K562 (cell line): ENCODE measurements around the gene CHEK2. TPM values are rescaled to one million over a fixed set of nuclear protein-coding genes. Genes with fewer than 3 reads are reported as not detected.

ENCODE experiments used
- ATAC-seq: fragments of 200-7000 bp; cut with Tn5 transposase; 3 replicates; pipeline ENCODE4 v1.9.1; 2020; ENCODE audit warnings: moderate library complexity
- BruUV-seq: library from RNA; stranded (reverse); fragments of 400-500 nt; replicated peaks from 2 replicates; lab custom pipeline; 2021; lab: Mats Ljungman, UMichigan
- CTCF ChIA-PET: fragments of 300-600 bp; formaldehyde crosslinking; extraction: SDS; loops from one replicate; lab custom pipeline; 2021; ENCODE audit warnings: low intra/inter-chr PET ratio; lab: Yijun Ruan, JAX
- POLR2A ChIA-PET: fragments of 300-600, 350-650 bp; sonication (Branson Sonifier 250); formaldehyde crosslinking; extraction: SDS; loops from one replicate; lab custom pipeline; 2021; ENCODE audit warnings: antibody characterized with exemption, inconsistent platforms; lab: Yijun Ruan, JAX
- DNase-seq, 4 experiments: peaks; one replicate each; pipeline versions ENCODE4 v3.0.0 to v3.0.0-alpha.2; 2011 to 2018; ENCODE audit warnings: low spot score in 3 of 4, mixed read lengths in 3 of 4; ENCODE audit errors: extremely low read depth in 1 of 4
- FAIRE-seq: peaks from 2 replicates; lab custom pipeline; 2011; peaks lifted over from hg19 to GRCh38; lab: Jason Lieb, UNC
- H2AFZ ChIP-seq: 2 replicates; pipeline ENCODE4 v1.6.0; 2011; ENCODE audit warnings: low read depth, low read length, control low read depth, inconsistent platforms
- H3K27ac ChIP-seq: fragments of 200-600 bp; 3 replicates; pipeline ENCODE4 v1.8.0; 2011; ENCODE audit warnings: low read depth, mild to moderate bottlenecking, control low read depth, inconsistent platforms, low read length, moderate library complexity, mixed read lengths; ENCODE audit errors: extremely low read depth
- H3K27me3 ChIP-seq, 2 experiments: fragments of 300-600 bp in 1 of 2; 2 replicates in 1 of 2; 3 replicates in 1 of 2; pipeline versions ENCODE4 v1.6.0 to v1.8.0; 2011; ENCODE audit warnings: inconsistent platforms in 2 of 2, low read length in 2 of 2, mild to moderate bottlenecking in 1 of 2, mixed read lengths in 1 of 2, moderate library complexity in 1 of 2; ENCODE audit not compliant: control insufficient read depth in 2 of 2, insufficient read depth in 2 of 2
- H3K36me3 ChIP-seq: fragments of 300-600 bp; 3 replicates; pipeline ENCODE4 v1.8.0; 2011; ENCODE audit warnings: mild to moderate bottlenecking, low read length, inconsistent platforms; ENCODE audit not compliant: control insufficient read depth, insufficient read depth
- H3K4me1 ChIP-seq, 2 experiments: fragments of 200-600 bp in 1 of 2; replicated peaks in 1 of 2; 2 replicates in 1 of 2; 3 replicates in 1 of 2; pipeline versions ENCODE4 v1.5.1 to v1.8.0; 2011; ENCODE audit warnings: inconsistent platforms in 2 of 2, low read length in 2 of 2, mild to moderate bottlenecking in 1 of 2, mixed read lengths in 1 of 2, moderate library complexity in 1 of 2; ENCODE audit not compliant: control insufficient read depth in 2 of 2, insufficient read depth in 2 of 2
- H3K4me2 ChIP-seq: 2 replicates; pipeline ENCODE4 v1.6.1; 2011; ENCODE audit warnings: low read length, control low read depth, inconsistent platforms, mixed read lengths; ENCODE audit not compliant: insufficient read depth
- H3K4me3 ChIP-seq: fragments of 200-600 bp; sonication (generic), shearing (Covaris generic); 2 replicates; pipeline ENCODE4 v1.5.1; 2016; ENCODE audit warnings: control low read depth, inconsistent platforms
- H3K79me2 ChIP-seq: fragments of 200-600 bp; 3 replicates; pipeline ENCODE4 v1.8.0; 2011; ENCODE audit warnings: low read length, inconsistent platforms; ENCODE audit not compliant: control insufficient read depth, insufficient read depth
- H3K9ac ChIP-seq, 2 experiments: 2 replicates each; pipeline versions ENCODE4 v1.6.0 to v1.6.1; 2011; ENCODE audit warnings: low read depth in 2 of 2, low read length in 2 of 2, control low read depth in 1 of 2, inconsistent platforms in 1 of 2, mild to moderate bottlenecking in 1 of 2, mixed read lengths in 1 of 2; ENCODE audit not compliant: insufficient read depth in 1 of 2
- H3K9me1 ChIP-seq: one replicate; pipeline ENCODE4 v1.6.0; 2011; ENCODE audit warnings: inconsistent platforms, mild to moderate bottlenecking, low read length, moderate library complexity; ENCODE audit not compliant: control insufficient read depth, insufficient read depth
- H3K9me3 ChIP-seq: replicated peaks from 2 replicates; pipeline ENCODE4 v1.5.1; 2011; ENCODE audit warnings: low read depth, low read length, inconsistent platforms; ENCODE audit not compliant: control insufficient read depth, insufficient read depth
- H4K20me1 ChIP-seq: replicated peaks from 2 replicates; pipeline ENCODE4 v1.6.1; 2011; ENCODE audit warnings: low read length, inconsistent platforms, mixed read lengths; ENCODE audit not compliant: control insufficient read depth, insufficient read depth
- CXXC5 ChIP-seq: fragments of 250-450 bp; sonication (Bioruptor Pico); IDR thresholded peaks from 2 replicates; pipeline ENCODE4 v1.8.0; 2022; ENCODE audit warnings: inconsistent platforms, mild to moderate bottlenecking, moderate library complexity
- EP300 ChIP-seq: IDR thresholded peaks from 2 replicates; pipeline ENCODE4 v1.6.1; 2012; ENCODE audit warnings: low read length, improper control_type of control experiment
- ETV6 ChIP-seq, 3 experiments: fragments of 150-350 bp in 1 of 3; sonication (generic) in 1 of 3; formaldehyde crosslinking in 1 of 3; IDR thresholded peaks; 2 replicates each; pipeline versions ENCODE4 v1.6.1 to v1.8.0; 2014 to 2022; ENCODE audit warnings: borderline replicate concordance in 2 of 3, low read depth in 2 of 3, antibody characterized with exemption in 1 of 3, low read length in 1 of 3, mild to moderate bottlenecking in 1 of 3, missing genetic modification reagents in 1 of 3
- NFATC3 ChIP-seq: fragments of 450-650 bp; IDR thresholded peaks from 2 replicates; pipeline ENCODE4 v1.6.1; 2017; ENCODE audit warnings: mild to moderate bottlenecking
- PHF8 ChIP-seq: fragments of 200-600 bp; sonication (generic); IDR thresholded peaks from 2 replicates; pipeline ENCODE4 v1.6.1; 2012; ENCODE audit warnings: mixed run types, mild to moderate bottlenecking, inconsistent platforms, low read length, moderate library complexity, borderline replicate concordance
- RBM34 ChIP-seq: fragments of 200-400 bp; formaldehyde crosslinking; IDR thresholded peaks from 2 replicates; pipeline ENCODE4 v1.6.1; 2018; ENCODE audit warnings: low read length, borderline replicate concordance; ENCODE audit not compliant: insufficient read depth
- STAT5A ChIP-seq: IDR thresholded peaks from 2 replicates; pipeline ENCODE4 v1.6.1; 2012; ENCODE audit warnings: low read length, inconsistent platforms, borderline replicate concordance
- STAT5B ChIP-seq: fragments of 250-450 bp; sonication (Bioruptor Pico); IDR thresholded peaks from 2 replicates; pipeline ENCODE4 v1.8.0; 2021; ENCODE audit warnings: mild to moderate bottlenecking, inconsistent platforms
- XRCC3 ChIP-seq: fragments of 450-650 bp; IDR thresholded peaks from 2 replicates; pipeline ENCODE4 v1.6.1; 2017; ENCODE audit warnings: mild to moderate bottlenecking, moderate library complexity
- ZNF133 ChIP-seq: fragments of 250-450 bp; sonication (Bioruptor Pico); IDR thresholded peaks from 2 replicates; pipeline ENCODE4 v1.4.0; 2020; ENCODE audit warnings: mild to moderate bottlenecking
- ZNF431 ChIP-seq: sonication (generic); formaldehyde crosslinking; IDR thresholded peaks from 2 replicates; pipeline ENCODE4 v1.8.0; 2022; ENCODE audit warnings: mild to moderate bottlenecking, missing genetic modification reagents
- WGBS: fragments of 100-300 bp; shearing (Covaris generic); methylation state at CpG from one replicate; pipeline ENCODE4 v1.1.6; 2016; ENCODE audit warnings: low coverage, mixed read lengths; ENCODE audit not compliant: insufficient coverage; ENCODE audit errors: missing lambda C conversion rate; 5-methylcytosine and 5-hydroxymethylcytosine counted together
- in situ Hi-C: fragments of 300-500 bp; cut with MboI; formaldehyde crosslinking; loops from 4 replicates; pipeline ENCODE4 v1.15.0; 2018; ENCODE audit warnings: inconsistent platforms, mixed read lengths
- intact Hi-C: fragments of 100-400 bp; cut with micrococcal nuclease; formaldehyde crosslinking; loops from 2 replicates; pipeline ENCODE4 v1.14.2; 2022
- polyA plus RNA-seq, 8 experiments: library from polyadenylated mRNA; depleted of rRNA in 4 of 8; stranded (reverse) in 5 of 8; unstranded in 3 of 8; fragments of >200 nt; fragmentation: Nextera tagmentation in 2 of 8; fragmentation: Illumina TruSeq in 1 of 8; extraction: Ambion mirVana in 2 of 8; extraction: Trizol in 1 of 8; gene quantifications; 2 replicates each; pipeline versions ENCODE4 v1.2.1 to v1.2.3, GENCODE V29; 2011 to 2014; ENCODE audit warnings: inconsistent platforms in 1 of 8, missing spikeins in 1 of 8
- total RNA-seq, 7 experiments: library from RNA; depleted of rRNA in 6 of 7; stranded (reverse); fragments of >200 nt in 6 of 7; fragmentation: Illumina TruSeq in 2 of 7; extraction: Trizol in 2 of 7; gene quantifications; 2 replicates each; pipeline versions ENCODE4 v1.2.1 to v1.2.3, GENCODE V29; 2011 to 2021; ENCODE audit warnings: low replicate concordance in 1 of 7
- TF ChIP-seq, protein P1 (sequence below), 2 experiments: fragments of 450-650 bp in 1 of 2; sonication (generic) in 1 of 2; formaldehyde crosslinking in 1 of 2; IDR thresholded peaks; 2 replicates each; pipeline versions ENCODE4 v1.7.1 to v1.9.0; 2016 to 2022; ENCODE audit warnings: inconsistent platforms in 1 of 2, mild to moderate bottlenecking in 1 of 2, missing genetic modification reagents in 1 of 2

CHEK2 gene
- total and polyA plus RNA-seq, 9 of the 15 experiments (the other 6 are each of a cell fraction or from before 2014, with no cell fraction given), result 28.7 to 102 (median 58.0) TPM

DNA sequence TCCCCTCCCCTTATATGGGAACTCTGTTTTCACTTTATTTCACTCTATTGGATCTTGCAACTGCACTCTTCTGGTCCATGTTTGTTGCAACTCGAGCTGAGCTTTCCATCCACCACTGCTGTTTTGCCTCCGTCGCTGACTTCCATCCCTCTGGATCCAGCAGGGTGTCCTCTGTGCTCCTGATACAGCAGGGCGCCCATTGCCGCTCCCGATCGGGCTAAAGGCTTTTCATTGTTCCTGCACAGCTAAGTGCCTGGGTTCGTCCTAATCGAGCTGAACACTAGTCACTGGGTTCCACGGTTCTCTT, 19.8 kb upstream of the CHEK2 start:
- DNase-seq, result no peak
- ChIA-PET POLR2A (interaction anchor here (1.4 kb wide), 1 partner anchor 18 kb away, joined by 5 read pairs; no protein-coding TSS in a partner anchor), CTCF (no interaction called here)
- no peaks in the 10 kb centered on the region for H3K4me1 ChIP-seq
- H4K20me1 ChIP-seq, result no peaks in the 10 kb centered on the region
- no peak overlapping the region for H3K27ac ChIP-seq
- WGBS, result 82% methylated on average over 9 of the region's 10 CpGs
- TF ChIP-seq STAT5B (no peak), XRCC3 (no peak), EP300 (no peak), NFATC3 (no peak), PHF8 (no peak), ZNF431 (no peak), ETV6 (IDR thresholded peaks at IDR 0.05; ENCODE audit: borderline replicate concordance in 1 of 2, low read depth in 2 of 2, low read length in 1 of 2) (no peak), ETV6 (CRISPR knock-in tag; IDR thresholded peaks at IDR 0.05; ENCODE audit: borderline replicate concordance) (no peak), CXXC5 (CRISPR knock-in tag) (no peak), ZNF133 (CRISPR knock-in tag) (no peak), STAT5A (no peak), RBM34 (no peak)
- TF ChIP-seq, protein P1, sequence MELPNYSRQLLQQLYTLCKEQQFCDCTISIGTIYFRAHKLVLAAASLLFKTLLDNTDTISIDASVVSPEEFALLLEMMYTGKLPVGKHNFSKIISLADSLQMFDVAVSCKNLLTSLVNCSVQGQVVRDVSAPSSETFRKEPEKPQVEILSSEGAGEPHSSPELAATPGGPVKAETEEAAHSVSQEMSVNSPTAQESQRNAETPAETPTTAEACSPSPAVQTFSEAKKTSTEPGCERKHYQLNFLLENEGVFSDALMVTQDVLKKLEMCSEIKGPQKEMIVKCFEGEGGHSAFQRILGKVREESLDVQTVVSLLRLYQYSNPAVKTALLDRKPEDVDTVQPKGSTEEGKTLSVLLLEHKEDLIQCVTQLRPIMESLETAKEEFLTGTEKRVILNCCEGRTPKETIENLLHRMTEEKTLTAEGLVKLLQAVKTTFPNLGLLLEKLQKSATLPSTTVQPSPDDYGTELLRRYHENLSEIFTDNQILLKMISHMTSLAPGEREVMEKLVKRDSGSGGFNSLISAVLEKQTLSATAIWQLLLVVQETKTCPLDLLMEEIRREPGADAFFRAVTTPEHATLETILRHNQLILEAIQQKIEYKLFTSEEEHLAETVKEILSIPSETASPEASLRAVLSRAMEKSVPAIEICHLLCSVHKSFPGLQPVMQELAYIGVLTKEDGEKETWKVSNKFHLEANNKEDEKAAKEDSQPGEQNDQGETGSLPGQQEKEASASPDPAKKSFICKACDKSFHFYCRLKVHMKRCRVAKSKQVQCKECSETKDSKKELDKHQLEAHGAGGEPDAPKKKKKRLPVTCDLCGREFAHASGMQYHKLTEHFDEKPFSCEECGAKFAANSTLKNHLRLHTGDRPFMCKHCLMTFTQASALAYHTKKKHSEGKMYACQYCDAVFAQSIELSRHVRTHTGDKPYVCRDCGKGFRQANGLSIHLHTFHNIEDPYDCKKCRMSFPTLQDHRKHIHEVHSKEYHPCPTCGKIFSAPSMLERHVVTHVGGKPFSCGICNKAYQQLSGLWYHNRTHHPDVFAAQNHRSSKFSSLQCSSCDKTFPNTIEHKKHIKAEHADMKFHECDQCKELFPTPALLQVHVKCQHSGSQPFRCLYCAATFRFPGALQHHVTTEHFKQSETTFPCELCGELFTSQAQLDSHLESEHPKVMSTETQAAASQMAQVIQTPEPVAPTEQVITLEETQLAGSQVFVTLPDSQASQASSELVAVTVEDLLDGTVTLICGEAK (IDR thresholded peaks at IDR 0.05), result no peak
- TF ChIP-seq, protein P1 (CRISPR knock-in tag; IDR thresholded peaks at IDR 0.05), result no peak
- no peaks in the 10 kb centered on the region for H3K79me2 ChIP-seq
- in situ Hi-C loops, result no loop called here
- H3K9me1 ChIP-seq, result no peaks in the 10 kb centered on the region
- BruUV-seq, result no TSS peak
- H3K9ac ChIP-seq, result no peak overlapping the region
- FAIRE-seq, result no peak
- no peak for ATAC-seq
- intact Hi-C loops, result no loop called here
- no peaks in the 10 kb centered on the region for H3K27me3 ChIP-seq
- no peaks in the 10 kb centered on the region for H3K9me3 ChIP-seq
- H3K4me3 ChIP-seq, result no peak overlapping the region
- H3K4me2 ChIP-seq, result no peak overlapping the region
- peak overlapping the region; percentile 68; the same call in 1 of the 2 replicates for H2AFZ ChIP-seq
- no peaks in the 10 kb centered on the region for H3K36me3 ChIP-seq
